Motor neuron (in vitro differentiated cells): ENCODE results near the gene ACTN4. TPM values are rescaled to one million over a fixed set of nuclear protein-coding genes. Genes with fewer than 3 reads are reported as not detected.

ENCODE experiments used
- ATAC-seq, 8 experiments: fragments of 200-7000 bp; cut with Tn5 transposase; replicated peaks in 6 of 8; 2 replicates each; pipeline ENCODE4 v1.8.0; 2021; ENCODE audit warnings: mild to moderate bottlenecking in 8 of 8, moderate library complexity in 8 of 8
- H3K27ac ChIP-seq, 2 donors: fragments of 250-450 bp; sonication (Bioruptor Pico); 2 replicates each; pipeline ENCODE4 v1.9.0; 2021; ENCODE audit warnings: antibody characterized with exemption in 2 of 2, mild to moderate bottlenecking in 2 of 2, moderate library complexity in 1 of 2
- H3K4me1 ChIP-seq, 2 donors: fragments of 250-450 bp; sonication (Bioruptor Pico); replicated peaks in 1 of 2; 2 replicates each; pipeline ENCODE4 v1.6.1; 2021; ENCODE audit warnings: antibody characterized with exemption in 2 of 2, mild to moderate bottlenecking in 2 of 2, moderate library complexity in 1 of 2
- H3K4me3 ChIP-seq, 5 donors: fragments of 250-450 bp; sonication (Bioruptor Pico); 2 replicates each; pipeline ENCODE4 v1.9.0; 2021; ENCODE audit warnings: antibody characterized with exemption in 5 of 5, mild to moderate bottlenecking in 5 of 5, moderate library complexity in 4 of 5
- WGBS, 10 experiments: fragments of 450-650 bp; shearing (Covaris generic); methylation state at CpG; one replicate each; pipeline ENCODE4 v1.0.0; 2022; 5-methylcytosine and 5-hydroxymethylcytosine counted together
- in situ Hi-C, 9 experiments: fragments of 400-800 bp; cut with MboI; loops; one replicate each; pipeline ENCODE4 v1.15.0; 2021; ENCODE audit warnings: low sequenced_read_pairs in 9 of 9, low pct_unique_long_range_greater_than_20kb in 2 of 9; ENCODE audit not compliant: unreplicated experiment in 9 of 9
- total RNA-seq, 8 experiments: library from RNA; unstranded; fragments of 300-600 nt; gene quantifications; 2 replicates each; pipeline versions ENCODE4 v1.2.3 to v1.2.4, GENCODE V29; 2022

Gene ACTN4
- total RNA-seq, 8 experiments from 2014 or later, result 31.6 to 251 (median 83.9) TPM

GRCh38 chr19:38678217-38678890, 30.9 kb downstream of the ACTN4 start:
- peaks cover 3 to 5% of the 10 kb centered on the region in 2 donors for H3K4me1 ChIP-seq

DNA sequence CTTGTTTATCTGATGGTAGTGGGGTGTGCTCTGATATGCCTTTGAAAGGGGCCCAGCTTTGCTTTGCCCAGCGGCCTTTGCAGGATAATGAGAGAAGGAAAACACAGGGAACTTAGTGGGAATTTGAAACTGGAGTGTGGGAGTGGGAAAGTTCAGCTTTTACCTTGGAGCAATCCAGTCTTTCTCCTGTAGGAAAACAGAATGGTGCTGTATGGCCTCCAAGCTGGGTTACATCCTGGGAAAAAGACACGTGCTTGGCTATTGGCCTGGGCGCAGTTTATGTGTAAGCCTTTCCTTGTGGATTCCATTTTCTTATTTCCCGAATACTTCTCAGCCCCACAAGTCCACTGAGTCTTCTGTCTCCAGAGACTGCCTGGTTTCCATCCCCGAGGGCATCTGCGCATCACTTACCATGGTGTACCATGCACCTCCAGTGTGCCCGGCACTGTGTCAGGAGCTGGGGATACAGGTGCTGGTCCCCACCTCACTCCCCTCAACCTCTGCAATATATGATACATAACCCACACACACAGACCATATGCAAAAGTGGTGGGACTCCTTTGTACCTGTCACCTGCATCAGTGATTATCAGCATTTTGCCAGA, 31.5 kb downstream of the ACTN4 start:
- in situ Hi-C loops, result no loop called here
- no peak for ATAC-seq
- H3K27ac ChIP-seq, result no peak overlapping the region
- peaks cover 9 to 11% of the 10 kb centered on the region in 2 donors for H3K4me1 ChIP-seq
- H3K4me3 ChIP-seq, result no peak overlapping the region
- 60 to 100% (median 90%) methylated on average over 1 to 4 of the region's 7 CpGs; no CpG with 5 or more reads in 1 of the 10 experiments for WGBS, 10 experiments

More at GRCh38 chr19:38678217-38678890, 30.9 kb downstream of the ACTN4 start:
- in situ Hi-C loops, result no loop called here
- no peak for ATAC-seq
- 78 to 100% (median 93%) methylated on average over 1 to 8 of the region's 15 CpGs for WGBS, 10 experiments
- Histone ChIP-seq H3K4me3 (no peak overlapping the region), H3K27ac (no peak overlapping the region)

DNA sequence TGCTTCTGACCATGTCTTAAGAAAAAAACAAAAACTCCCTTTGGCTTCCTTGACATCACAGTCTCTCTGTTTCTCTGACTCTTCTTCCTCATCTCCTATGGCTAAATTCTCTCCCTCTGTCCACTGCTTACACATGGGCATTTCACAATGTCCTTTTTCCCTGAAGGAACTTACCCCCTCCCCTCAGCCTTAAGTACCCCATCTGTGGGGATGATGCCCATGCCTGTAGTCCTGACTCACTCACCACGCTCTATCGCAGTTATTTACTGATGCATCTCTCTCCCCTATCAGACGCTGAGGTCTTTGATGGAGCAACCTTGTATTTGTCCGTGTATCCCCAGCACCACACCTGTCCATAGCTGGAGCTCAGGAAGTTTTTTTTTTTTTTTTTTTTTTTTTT, 32.4 kb downstream of the ACTN4 start:
- no peak overlapping the region for H3K27ac ChIP-seq
- H3K4me1 ChIP-seq, result peaks cover 10 to 15% of the 10 kb centered on the region in 2 donors
- ATAC-seq, result no peak
- in situ Hi-C loops, result no loop called here
- H3K4me3 ChIP-seq, result no peak overlapping the region
- 74 to 100% (median 93%) methylated on average over 1 to 4 of the region's 4 CpGs; no CpG with 5 or more reads in 2 of the 10 experiments for WGBS, 10 experiments

DNA sequence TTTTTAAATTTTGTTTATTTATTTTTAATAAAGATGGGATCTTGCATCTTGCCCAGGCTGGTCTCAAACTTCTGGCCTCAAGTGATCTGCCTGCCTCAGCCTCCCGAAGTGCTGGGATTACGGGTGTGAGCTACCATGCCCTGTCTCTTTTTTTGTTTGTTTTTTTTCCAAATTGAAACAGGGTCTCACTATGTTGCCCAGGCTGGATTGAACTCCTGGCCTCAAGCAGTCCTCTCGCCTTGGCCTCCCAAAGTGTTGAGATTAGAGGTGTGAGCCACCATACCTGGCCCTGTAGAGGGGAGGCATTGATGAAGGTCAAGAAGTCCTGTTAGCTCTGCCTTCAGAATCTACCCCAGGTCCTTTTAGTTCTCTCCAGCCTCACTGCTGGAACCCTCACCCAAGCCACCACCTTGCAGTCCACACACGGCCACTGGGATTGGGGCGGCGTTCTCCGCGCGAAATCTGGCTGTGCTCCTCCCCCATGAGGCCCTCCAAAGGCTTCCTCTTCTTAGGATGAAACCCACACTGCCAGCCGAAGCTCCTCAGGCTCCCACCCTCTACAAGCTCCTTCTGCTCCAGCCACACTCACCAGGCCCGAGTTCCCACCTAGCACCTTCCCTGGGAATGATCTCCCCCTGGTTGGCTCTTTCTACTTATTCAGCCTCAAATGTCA, 34.9 kb downstream of the ACTN4 start:
- Histone ChIP-seq H3K4me3 (no peak overlapping the region), H3K4me1 (peaks cover 17 to 27% of the 10 kb centered on the region in 2 donors), H3K27ac (no peak overlapping the region)
- no peak for ATAC-seq
- in situ Hi-C loops, result no loop called here
- WGBS, 10 experiments, result 80 to 100% (median 97%) methylated on average over 1 to 10 of the region's 11 CpGs; no CpG with 5 or more reads in 4 of the 10 experiments

- ATAC-seq, result no peak
- Histone ChIP-seq H3K27ac (peak overlapping the region; percentile 55 to 82), H3K4me1 (peaks cover 17 to 27% of the 10 kb centered on the region in 2 donors), H3K4me3 (no peak overlapping the region)
- WGBS, 10 experiments, result 77 to 100% (median 90%) methylated on average over 1 to 3 of the region's 7 CpGs; no CpG with 5 or more reads in 4 of the 10 experiments
- in situ Hi-C loops, result no loop called here
Observed at GRCh38 chr19:38682872-38683392, 35.5 kb downstream of the ACTN4 start.

DNA sequence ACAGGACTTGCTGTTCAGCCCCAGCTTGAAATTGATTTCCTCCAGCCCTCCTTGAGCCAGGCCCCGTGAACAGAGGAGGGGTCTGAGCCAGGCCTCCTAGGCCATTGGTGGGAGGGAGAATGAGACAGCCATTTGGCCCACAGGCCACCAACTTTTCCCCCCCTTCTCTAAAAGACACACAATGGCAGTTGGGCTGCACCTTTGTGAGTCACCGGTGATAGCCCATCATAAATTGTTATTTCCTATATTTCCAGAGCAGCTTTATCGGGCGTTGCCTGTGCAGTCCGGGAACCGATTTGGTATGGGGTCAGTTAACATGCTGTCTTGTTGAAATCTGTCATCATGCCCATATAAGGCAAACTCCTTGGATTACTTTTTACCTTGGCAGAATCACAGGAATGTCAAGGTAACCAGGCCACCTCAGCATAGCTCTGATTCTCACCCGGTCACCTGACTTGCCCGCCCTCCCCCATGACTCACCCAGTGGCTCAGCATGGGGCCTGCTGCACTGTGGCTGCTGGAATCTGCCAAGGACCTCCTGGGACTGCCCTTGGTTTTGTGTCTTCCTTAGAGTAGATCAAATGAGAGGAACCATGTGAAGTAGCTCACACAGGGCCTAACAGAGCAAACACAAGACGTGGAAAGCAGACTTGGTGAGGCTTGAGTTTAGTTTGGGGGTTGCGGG, 36.1 kb downstream of the ACTN4 start:
- WGBS, 10 experiments, result 20 to 100% (median 33%) methylated on average over 1 to 3 of the region's 10 CpGs; no CpG with 5 or more reads in 3 of the 10 experiments
- in situ Hi-C loops, result no loop called here
- Histone ChIP-seq H3K4me1 (peaks cover 17 to 27% of the 10 kb centered on the region in 2 donors), H3K27ac (peak overlapping the region; percentile 55 to 82), H3K4me3 (no peak overlapping the region)
- peak; percentile 54 to 93 (median 90) for ATAC-seq

DNA sequence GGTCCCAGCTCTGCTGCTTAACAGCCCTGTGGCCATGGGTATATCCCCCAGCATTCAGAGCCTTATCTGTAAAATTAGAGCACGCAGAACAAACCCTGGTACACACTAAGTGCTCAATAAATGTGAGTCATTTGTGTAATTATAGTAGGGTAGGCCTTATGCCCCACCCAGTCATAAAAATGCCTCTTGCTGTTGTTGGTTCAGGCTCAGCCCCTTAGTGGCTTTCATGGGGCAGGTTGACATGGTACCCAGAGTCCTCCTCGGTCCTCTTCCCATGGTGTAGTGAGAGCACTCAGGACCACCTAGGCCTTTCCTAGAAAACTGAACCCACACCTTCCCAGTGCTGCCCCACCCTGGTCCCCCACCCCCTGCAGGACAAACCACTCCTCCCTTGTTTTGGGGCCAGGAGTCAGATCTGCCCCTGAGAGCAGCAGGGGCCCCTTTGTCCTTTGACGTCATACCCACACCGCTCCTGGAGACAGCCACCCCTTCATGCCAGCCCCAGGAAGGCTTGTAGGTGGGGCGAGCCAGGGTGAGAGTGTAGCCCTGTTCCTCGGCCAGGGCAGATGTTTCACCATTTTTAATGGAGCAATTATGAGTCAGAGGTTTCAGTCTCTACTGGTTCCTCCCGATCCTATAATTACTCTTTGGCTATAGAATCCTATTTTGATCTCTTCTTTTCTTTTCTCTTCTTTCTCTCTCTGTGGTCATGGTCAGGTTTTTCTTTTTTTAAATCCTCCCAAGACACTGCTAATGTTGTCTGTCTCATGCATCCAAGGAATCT, 36.8 kb downstream of the ACTN4 start:
- in situ Hi-C loops, result no loop called here
- ATAC-seq, result peak; percentile 34 to 74 (median 46)
- Histone ChIP-seq H3K4me1 (peaks cover 17 to 27% of the 10 kb centered on the region in 2 donors), H3K4me3 (no peak overlapping the region), H3K27ac (peak overlapping the region in 1 of 2 donors; percentile 82)
- 0 to 75% (median 13%) methylated on average over 1 to 2 of the region's 7 CpGs; no CpG with 5 or more reads in 4 of the 10 experiments for WGBS, 10 experiments

DNA sequence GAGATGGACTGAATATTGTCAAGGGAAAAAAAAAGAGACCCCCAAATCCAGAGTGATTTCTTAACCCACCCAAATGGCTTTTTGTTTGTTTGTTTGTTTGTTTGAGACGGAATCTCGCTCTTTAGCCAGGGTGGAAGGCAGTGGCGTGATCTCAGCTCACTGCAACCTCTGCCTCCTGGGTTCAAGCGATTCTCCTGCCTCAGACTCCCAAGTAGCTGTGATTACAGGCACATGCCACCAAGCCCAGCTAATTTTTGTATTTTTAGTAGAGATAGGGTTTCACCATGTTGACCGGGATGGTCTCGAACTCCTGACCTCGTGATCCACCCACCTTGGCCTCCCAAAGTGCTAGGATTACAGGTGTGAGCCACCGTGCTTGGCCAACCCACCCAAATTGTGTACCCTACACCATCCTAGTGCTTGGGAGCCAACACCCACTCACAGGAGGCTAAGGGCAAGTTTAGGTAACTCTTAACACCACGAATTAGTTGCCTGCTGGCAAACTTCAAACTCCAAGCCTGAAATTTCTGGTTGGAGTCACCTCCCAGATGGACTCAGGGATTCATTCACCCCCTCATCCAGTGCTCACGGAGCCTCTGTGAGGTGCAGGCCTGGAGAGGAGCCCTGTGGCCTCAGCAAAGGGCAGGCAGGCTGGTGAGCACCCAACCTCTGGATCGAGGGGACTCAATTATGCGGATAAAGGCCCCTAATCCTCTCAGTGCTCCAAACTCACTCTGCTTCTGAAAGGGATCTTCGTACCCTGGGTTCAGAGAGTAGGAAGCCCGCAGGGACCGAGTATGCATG, 37.6 kb downstream of the ACTN4 start:
- WGBS, 10 experiments, result 19 to 100% (median 80%) methylated on average over 1 to 10 of the region's 15 CpGs; no CpG with 5 or more reads in 3 of the 10 experiments
- Histone ChIP-seq H3K4me1 (peaks cover 17 to 27% of the 10 kb centered on the region in 2 donors), H3K27ac (peak overlapping the region; percentile 36 to 48), H3K4me3 (no peak overlapping the region)
- in situ Hi-C loops, result no loop called here
- no peak for ATAC-seq

DNA sequence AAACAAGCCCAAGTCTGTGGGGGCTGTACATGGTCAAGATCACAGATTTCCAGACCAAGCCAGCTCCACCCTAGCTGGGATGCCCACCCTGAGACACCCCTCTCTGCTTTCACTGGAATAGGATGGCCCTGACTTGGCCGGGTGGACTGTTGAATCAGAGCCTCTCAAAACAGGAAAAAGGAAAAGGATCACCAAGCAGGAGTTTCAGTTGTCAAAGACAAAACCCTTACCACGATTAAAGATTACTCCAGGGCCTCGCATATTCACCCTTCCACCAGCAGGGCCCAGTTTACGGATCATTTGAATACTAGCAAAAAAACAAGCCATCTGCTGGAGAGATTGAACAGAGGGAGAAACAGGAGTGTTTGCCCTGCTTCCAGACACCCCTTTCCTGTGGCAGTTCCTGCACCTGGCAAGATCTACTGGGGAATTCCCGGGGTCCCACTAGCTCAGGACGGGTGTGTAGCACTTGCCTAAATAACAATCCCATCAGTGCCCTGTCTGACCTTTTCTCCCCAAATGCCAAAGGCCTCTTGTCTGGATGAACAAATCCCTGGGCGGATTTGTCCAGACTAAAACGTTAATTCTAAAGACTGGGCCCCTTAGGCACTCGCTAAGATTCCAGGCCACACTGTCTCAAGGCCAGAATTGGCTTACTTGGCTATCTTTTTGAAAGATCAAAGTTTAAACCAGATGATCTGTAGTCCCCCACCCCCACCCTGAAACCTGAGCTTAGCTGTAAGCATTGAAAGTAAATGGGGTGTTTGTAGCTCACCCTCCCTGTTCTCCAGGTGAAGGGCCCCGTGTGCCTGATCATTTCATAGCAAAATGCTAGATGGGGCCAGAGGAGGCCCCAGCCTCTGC, 38.4 kb downstream of the ACTN4 start:
- peak overlapping the region; percentile 36 to 48 for H3K27ac ChIP-seq
- H3K4me3 ChIP-seq, result no peak overlapping the region
- H3K4me1 ChIP-seq, result peaks cover 17 to 27% of the 10 kb centered on the region in 2 donors
- in situ Hi-C loops, result no loop called here
- 30 to 62% (median 36%) methylated on average over 1 to 10 of the region's 10 CpGs; no CpG with 5 or more reads in 2 of the 10 experiments for WGBS, 10 experiments
- peak in 4 of 8 experiments; percentile 6 to 79 (median 16) for ATAC-seq

DNA sequence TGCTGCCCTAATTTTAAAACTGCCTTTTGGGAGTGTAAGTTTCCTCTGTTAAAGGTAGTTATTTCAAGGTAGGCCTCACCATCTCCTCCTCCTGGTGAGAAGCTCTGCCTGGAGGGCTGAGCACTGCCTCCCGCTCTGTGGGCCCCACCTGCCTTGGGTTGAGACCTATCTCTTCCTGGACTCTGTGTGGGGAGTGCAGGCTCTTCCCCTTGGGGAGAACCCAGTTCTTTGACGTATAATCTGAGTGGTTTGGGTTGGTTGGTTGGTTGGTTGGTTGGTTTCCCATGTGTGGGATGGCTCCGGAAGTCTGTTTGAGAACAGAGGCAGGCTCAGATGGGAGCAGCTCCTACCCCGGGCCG, 39.1 kb downstream of the ACTN4 start:
- peak overlapping the region in 1 of 2 donors; percentile 48 for H3K27ac ChIP-seq
- in situ Hi-C loops, result no loop called here

More for the DNA sequence above, 39.1 kb downstream of the ACTN4 start:
- ATAC-seq, result no peak
- WGBS, 10 experiments, result 93 to 100% (median 100%) methylated on average over 1 to 4 of the region's 5 CpGs; no CpG with 5 or more reads in 5 of the 10 experiments
- H3K4me3 ChIP-seq, result no peak overlapping the region
- peaks cover 17 to 27% of the 10 kb centered on the region in 2 donors for H3K4me1 ChIP-seq
